K562 (cell line): Measurements from ENCODE around the gene GRIN2A. TPM values are rescaled to one million over a fixed set of nuclear protein-coding genes. Genes with fewer than 3 reads are reported as not detected.

Source experiments
- ATAC-seq: fragments of 200-7000 bp; cut with Tn5 transposase; 3 replicates; pipeline ENCODE4 v1.9.1; 2020; ENCODE audit warnings: moderate library complexity
- BruUV-seq: library from RNA; stranded (reverse); fragments of 400-500 nt; replicated peaks from 2 replicates; lab custom pipeline; 2021; lab: Mats Ljungman, UMichigan
- CTCF ChIA-PET: fragments of 300-600 bp; formaldehyde crosslinking; extraction: SDS; loops from one replicate; lab custom pipeline; 2021; ENCODE audit warnings: low intra/inter-chr PET ratio; lab: Yijun Ruan, JAX
- POLR2A ChIA-PET: fragments of 300-600, 350-650 bp; sonication (Branson Sonifier 250); formaldehyde crosslinking; extraction: SDS; loops from one replicate; lab custom pipeline; 2021; ENCODE audit warnings: antibody characterized with exemption, inconsistent platforms; lab: Yijun Ruan, JAX
- DNase-seq, 4 experiments: peaks; one replicate each; pipeline versions ENCODE4 v3.0.0 to v3.0.0-alpha.2; 2011 to 2018; ENCODE audit warnings: low spot score in 3 of 4, mixed read lengths in 3 of 4; ENCODE audit errors: extremely low read depth in 1 of 4
- FAIRE-seq: peaks from 2 replicates; lab custom pipeline; 2011; peaks lifted over from hg19 to GRCh38; lab: Jason Lieb, UNC
- H2AFZ ChIP-seq: 2 replicates; pipeline ENCODE4 v1.6.0; 2011; ENCODE audit warnings: low read depth, low read length, control low read depth, inconsistent platforms
- H3K27ac ChIP-seq: fragments of 200-600 bp; 3 replicates; pipeline ENCODE4 v1.8.0; 2011; ENCODE audit warnings: low read depth, mild to moderate bottlenecking, control low read depth, inconsistent platforms, low read length, moderate library complexity, mixed read lengths; ENCODE audit errors: extremely low read depth
- H3K27me3 ChIP-seq, 2 experiments: fragments of 300-600 bp in 1 of 2; 2 replicates in 1 of 2; 3 replicates in 1 of 2; pipeline versions ENCODE4 v1.6.0 to v1.8.0; 2011; ENCODE audit warnings: inconsistent platforms in 2 of 2, low read length in 2 of 2, mild to moderate bottlenecking in 1 of 2, mixed read lengths in 1 of 2, moderate library complexity in 1 of 2; ENCODE audit not compliant: control insufficient read depth in 2 of 2, insufficient read depth in 2 of 2
- H3K36me3 ChIP-seq: fragments of 300-600 bp; 3 replicates; pipeline ENCODE4 v1.8.0; 2011; ENCODE audit warnings: mild to moderate bottlenecking, low read length, inconsistent platforms; ENCODE audit not compliant: control insufficient read depth, insufficient read depth
- H3K4me1 ChIP-seq, 2 experiments: fragments of 200-600 bp in 1 of 2; replicated peaks in 1 of 2; 2 replicates in 1 of 2; 3 replicates in 1 of 2; pipeline versions ENCODE4 v1.5.1 to v1.8.0; 2011; ENCODE audit warnings: inconsistent platforms in 2 of 2, low read length in 2 of 2, mild to moderate bottlenecking in 1 of 2, mixed read lengths in 1 of 2, moderate library complexity in 1 of 2; ENCODE audit not compliant: control insufficient read depth in 2 of 2, insufficient read depth in 2 of 2
- H3K4me2 ChIP-seq: 2 replicates; pipeline ENCODE4 v1.6.1; 2011; ENCODE audit warnings: low read length, control low read depth, inconsistent platforms, mixed read lengths; ENCODE audit not compliant: insufficient read depth
- H3K4me3 ChIP-seq: fragments of 200-600 bp; sonication (generic), shearing (Covaris generic); 2 replicates; pipeline ENCODE4 v1.5.1; 2016; ENCODE audit warnings: control low read depth, inconsistent platforms
- H3K79me2 ChIP-seq: fragments of 200-600 bp; 3 replicates; pipeline ENCODE4 v1.8.0; 2011; ENCODE audit warnings: low read length, inconsistent platforms; ENCODE audit not compliant: control insufficient read depth, insufficient read depth
- H3K9ac ChIP-seq, 2 experiments: 2 replicates each; pipeline versions ENCODE4 v1.6.0 to v1.6.1; 2011; ENCODE audit warnings: low read depth in 2 of 2, low read length in 2 of 2, control low read depth in 1 of 2, inconsistent platforms in 1 of 2, mild to moderate bottlenecking in 1 of 2, mixed read lengths in 1 of 2; ENCODE audit not compliant: insufficient read depth in 1 of 2
- H3K9me1 ChIP-seq: one replicate; pipeline ENCODE4 v1.6.0; 2011; ENCODE audit warnings: inconsistent platforms, mild to moderate bottlenecking, low read length, moderate library complexity; ENCODE audit not compliant: control insufficient read depth, insufficient read depth
- H3K9me3 ChIP-seq: replicated peaks from 2 replicates; pipeline ENCODE4 v1.5.1; 2011; ENCODE audit warnings: low read depth, low read length, inconsistent platforms; ENCODE audit not compliant: control insufficient read depth, insufficient read depth
- H4K20me1 ChIP-seq: replicated peaks from 2 replicates; pipeline ENCODE4 v1.6.1; 2011; ENCODE audit warnings: low read length, inconsistent platforms, mixed read lengths; ENCODE audit not compliant: control insufficient read depth, insufficient read depth
- CBX1 ChIP-seq: sonication (generic); IDR thresholded peaks from 2 replicates; pipeline ENCODE4 v1.6.1; 2016; ENCODE audit warnings: antibody characterized with exemption, low read depth, mild to moderate bottlenecking
- LARP7 ChIP-seq: fragments of 450-650 bp; IDR thresholded peaks from 2 replicates; pipeline ENCODE4 v1.6.1; 2016
- MTA3 ChIP-seq: fragments of 450-650 bp; formaldehyde crosslinking; IDR thresholded peaks from 2 replicates; pipeline ENCODE4 v1.6.1; 2017; ENCODE audit warnings: mild to moderate bottlenecking, borderline replicate concordance
- ZNF253 ChIP-seq: fragments of 250-450 bp; sonication (Bioruptor Pico); conservative IDR thresholded peaks from 2 replicates; pipeline ENCODE4 v1.6.1; 2021; ENCODE audit warnings: mild to moderate bottlenecking
- ZNF77 ChIP-seq: fragments of 250-450 bp; sonication (Bioruptor Pico); IDR thresholded peaks from 2 replicates; pipeline ENCODE4 v1.5.0; 2020
- WGBS: fragments of 100-300 bp; shearing (Covaris generic); methylation state at CpG from one replicate; pipeline ENCODE4 v1.1.6; 2016; ENCODE audit warnings: low coverage, mixed read lengths; ENCODE audit not compliant: insufficient coverage; ENCODE audit errors: missing lambda C conversion rate; 5-methylcytosine and 5-hydroxymethylcytosine counted together
- in situ Hi-C: fragments of 300-500 bp; cut with MboI; formaldehyde crosslinking; loops from 4 replicates; pipeline ENCODE4 v1.15.0; 2018; ENCODE audit warnings: inconsistent platforms, mixed read lengths
- intact Hi-C: fragments of 100-400 bp; cut with micrococcal nuclease; formaldehyde crosslinking; loops from 2 replicates; pipeline ENCODE4 v1.14.2; 2022
- polyA plus RNA-seq, 8 experiments: library from polyadenylated mRNA; depleted of rRNA in 4 of 8; stranded (reverse) in 5 of 8; unstranded in 3 of 8; fragments of >200 nt; fragmentation: Nextera tagmentation in 2 of 8; fragmentation: Illumina TruSeq in 1 of 8; extraction: Ambion mirVana in 2 of 8; extraction: Trizol in 1 of 8; gene quantifications; 2 replicates each; pipeline versions ENCODE4 v1.2.1 to v1.2.3, GENCODE V29; 2011 to 2014; ENCODE audit warnings: inconsistent platforms in 1 of 8, missing spikeins in 1 of 8
- total RNA-seq, 7 experiments: library from RNA; depleted of rRNA in 6 of 7; stranded (reverse); fragments of >200 nt in 6 of 7; fragmentation: Illumina TruSeq in 2 of 7; extraction: Trizol in 2 of 7; gene quantifications; 2 replicates each; pipeline versions ENCODE4 v1.2.1 to v1.2.3, GENCODE V29; 2011 to 2021; ENCODE audit warnings: low replicate concordance in 1 of 7
- TF ChIP-seq, protein P1 (sequence below), 3 experiments: fragments of 200-800 bp in 1 of 3; fragments of 250-450 bp in 1 of 3; fragments of 450-650 bp in 1 of 3; sonication (Bioruptor Pico) in 1 of 3; sonication (Bioruptor generic) in 1 of 3; formaldehyde crosslinking in 1 of 3; IDR thresholded peaks; 2 replicates each; pipeline versions ENCODE4 v1.6.1 to v1.8.0; 2016 to 2022; ENCODE audit warnings: mild to moderate bottlenecking in 2 of 3, missing genetic modification characterization in 2 of 3, missing compliant biosample characterization in 1 of 3, moderate library complexity in 1 of 3
- TF ChIP-seq, protein P2 (sequence below): sonication (generic); formaldehyde crosslinking; IDR thresholded peaks from 2 replicates; pipeline ENCODE4 v1.8.0; 2023; ENCODE audit warnings: mild to moderate bottlenecking, missing genetic modification reagents
- TF ChIP-seq, protein P3 (sequence below): sonication (generic); formaldehyde crosslinking; IDR thresholded peaks from 2 replicates; pipeline ENCODE4 v1.8.1; 2023; ENCODE audit warnings: missing genetic modification reagents, mild to moderate bottlenecking, borderline replicate concordance
- TF ChIP-seq, protein P4 (sequence below), 2 experiments: fragments of 450-650 bp; IDR thresholded peaks; 2 replicates each; pipeline ENCODE4 v1.6.1; 2016

Gene GRIN2A
- total and polyA plus RNA-seq, 9 of the 15 experiments (the other 6 are each of a cell fraction or from before 2014, with no cell fraction given): not detected

DNA sequence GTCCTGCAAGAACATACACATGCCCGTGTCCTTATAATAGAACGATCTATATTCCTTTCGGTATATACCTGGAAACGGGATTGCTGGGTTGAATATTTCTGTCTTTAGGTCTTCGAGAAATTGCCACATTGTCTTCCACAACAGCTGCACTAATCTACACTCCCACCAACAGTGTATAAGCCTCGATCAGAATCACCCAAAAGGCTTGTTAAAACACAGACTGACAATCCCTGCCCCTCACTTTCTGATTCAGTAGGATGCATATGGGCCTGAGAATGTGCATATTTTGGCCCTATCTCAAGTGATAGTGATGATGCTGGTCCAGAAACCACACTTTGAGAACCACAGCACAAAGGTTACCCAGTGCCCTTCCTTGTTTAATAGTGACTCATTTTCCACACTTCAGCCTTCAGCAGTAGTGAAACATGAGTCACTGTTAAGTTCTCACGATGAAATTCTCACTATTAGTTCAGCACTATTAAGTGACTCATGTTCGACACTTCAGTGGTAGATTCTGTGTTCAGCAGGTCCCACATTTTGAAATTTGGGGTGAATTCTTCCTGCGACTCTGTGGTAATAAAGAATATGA lies 215.6 kb downstream of the GRIN2A start (continued):
- TF ChIP-seq, protein P1, sequence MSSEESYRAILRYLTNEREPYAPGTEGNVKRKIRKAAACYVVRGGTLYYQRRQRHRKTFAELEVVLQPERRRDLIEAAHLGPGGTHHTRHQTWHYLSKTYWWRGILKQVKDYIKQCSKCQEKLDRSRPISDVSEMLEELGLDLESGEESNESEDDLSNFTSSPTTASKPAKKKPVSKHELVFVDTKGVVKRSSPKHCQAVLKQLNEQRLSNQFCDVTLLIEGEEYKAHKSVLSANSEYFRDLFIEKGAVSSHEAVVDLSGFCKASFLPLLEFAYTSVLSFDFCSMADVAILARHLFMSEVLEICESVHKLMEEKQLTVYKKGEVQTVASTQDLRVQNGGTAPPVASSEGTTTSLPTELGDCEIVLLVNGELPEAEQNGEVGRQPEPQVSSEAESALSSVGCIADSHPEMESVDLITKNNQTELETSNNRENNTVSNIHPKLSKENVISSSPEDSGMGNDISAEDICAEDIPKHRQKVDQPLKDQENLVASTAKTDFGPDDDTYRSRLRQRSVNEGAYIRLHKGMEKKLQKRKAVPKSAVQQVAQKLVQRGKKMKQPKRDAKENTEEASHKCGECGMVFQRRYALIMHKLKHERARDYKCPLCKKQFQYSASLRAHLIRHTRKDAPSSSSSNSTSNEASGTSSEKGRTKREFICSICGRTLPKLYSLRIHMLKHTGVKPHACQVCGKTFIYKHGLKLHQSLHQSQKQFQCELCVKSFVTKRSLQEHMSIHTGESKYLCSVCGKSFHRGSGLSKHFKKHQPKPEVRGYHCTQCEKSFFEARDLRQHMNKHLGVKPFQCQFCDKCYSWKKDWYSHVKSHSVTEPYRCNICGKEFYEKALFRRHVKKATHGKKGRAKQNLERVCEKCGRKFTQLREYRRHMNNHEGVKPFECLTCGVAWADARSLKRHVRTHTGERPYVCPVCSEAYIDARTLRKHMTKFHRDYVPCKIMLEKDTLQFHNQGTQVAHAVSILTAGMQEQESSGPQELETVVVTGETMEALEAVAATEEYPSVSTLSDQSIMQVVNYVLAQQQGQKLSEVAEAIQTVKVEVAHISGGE (CRISPR knock-in tag; IDR thresholded peaks at IDR 0.05): no peak
- TF ChIP-seq, protein P2, sequence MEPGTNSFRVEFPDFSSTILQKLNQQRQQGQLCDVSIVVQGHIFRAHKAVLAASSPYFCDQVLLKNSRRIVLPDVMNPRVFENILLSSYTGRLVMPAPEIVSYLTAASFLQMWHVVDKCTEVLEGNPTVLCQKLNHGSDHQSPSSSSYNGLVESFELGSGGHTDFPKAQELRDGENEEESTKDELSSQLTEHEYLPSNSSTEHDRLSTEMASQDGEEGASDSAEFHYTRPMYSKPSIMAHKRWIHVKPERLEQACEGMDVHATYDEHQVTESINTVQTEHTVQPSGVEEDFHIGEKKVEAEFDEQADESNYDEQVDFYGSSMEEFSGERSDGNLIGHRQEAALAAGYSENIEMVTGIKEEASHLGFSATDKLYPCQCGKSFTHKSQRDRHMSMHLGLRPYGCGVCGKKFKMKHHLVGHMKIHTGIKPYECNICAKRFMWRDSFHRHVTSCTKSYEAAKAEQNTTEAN (CRISPR knock-in tag): no peak

DNA sequence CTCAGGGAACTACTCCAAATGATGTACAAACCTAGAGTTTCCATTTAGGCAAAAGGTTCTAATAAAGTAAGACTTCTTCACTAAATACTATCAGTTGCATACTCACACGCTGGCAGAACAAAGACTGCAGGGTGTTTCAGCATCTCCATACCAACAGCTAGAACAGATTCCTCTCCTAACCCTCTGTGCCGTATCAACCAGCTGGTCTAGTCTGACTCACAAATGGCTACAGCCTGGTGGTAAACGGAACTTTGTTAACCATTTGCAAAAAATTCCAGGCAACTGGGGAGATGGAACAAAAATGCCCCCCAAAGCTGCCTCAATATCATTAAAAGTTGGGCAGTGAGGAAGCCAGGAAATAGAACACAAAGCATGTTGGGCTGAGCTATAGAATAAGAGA lies 217.1 kb downstream of the GRIN2A start:
- H3K79me2 ChIP-seq: no peaks in the 10 kb centered on the region
- no peak overlapping the region for H3K9ac ChIP-seq
- no peak overlapping the region for H3K4me2 ChIP-seq
- H3K9me1 ChIP-seq: no peaks in the 10 kb centered on the region
- no peaks in the 10 kb centered on the region for H3K36me3 ChIP-seq
- H3K27ac ChIP-seq: no peak overlapping the region
- WGBS: 0% methylated on average over 3 of the region's 3 CpGs
- BruUV-seq: no TSS peak
- DNase-seq: no peak
- ChIA-PET CTCF (no interaction called here), POLR2A (no interaction called here)
- H3K27me3 ChIP-seq: no peaks in the 10 kb centered on the region; a peak in 2 of 5 replicates
- no peaks in the 10 kb centered on the region for H3K4me1 ChIP-seq
- no peaks in the 10 kb centered on the region for H3K9me3 ChIP-seq
- H2AFZ ChIP-seq: no peak overlapping the region
- FAIRE-seq: no peak
- intact Hi-C loops: no loop called here
- no peak overlapping the region for H3K4me3 ChIP-seq
- ATAC-seq: no peak
- in situ Hi-C loops: no loop called here
- H4K20me1 ChIP-seq: no peaks in the 10 kb centered on the region
- TF ChIP-seq LARP7: no peak
- no peak for TF ChIP-seq MTA3
- TF ChIP-seq ZNF253 (CRISPR knock-in tag): no peak
- TF ChIP-seq, protein P3, sequence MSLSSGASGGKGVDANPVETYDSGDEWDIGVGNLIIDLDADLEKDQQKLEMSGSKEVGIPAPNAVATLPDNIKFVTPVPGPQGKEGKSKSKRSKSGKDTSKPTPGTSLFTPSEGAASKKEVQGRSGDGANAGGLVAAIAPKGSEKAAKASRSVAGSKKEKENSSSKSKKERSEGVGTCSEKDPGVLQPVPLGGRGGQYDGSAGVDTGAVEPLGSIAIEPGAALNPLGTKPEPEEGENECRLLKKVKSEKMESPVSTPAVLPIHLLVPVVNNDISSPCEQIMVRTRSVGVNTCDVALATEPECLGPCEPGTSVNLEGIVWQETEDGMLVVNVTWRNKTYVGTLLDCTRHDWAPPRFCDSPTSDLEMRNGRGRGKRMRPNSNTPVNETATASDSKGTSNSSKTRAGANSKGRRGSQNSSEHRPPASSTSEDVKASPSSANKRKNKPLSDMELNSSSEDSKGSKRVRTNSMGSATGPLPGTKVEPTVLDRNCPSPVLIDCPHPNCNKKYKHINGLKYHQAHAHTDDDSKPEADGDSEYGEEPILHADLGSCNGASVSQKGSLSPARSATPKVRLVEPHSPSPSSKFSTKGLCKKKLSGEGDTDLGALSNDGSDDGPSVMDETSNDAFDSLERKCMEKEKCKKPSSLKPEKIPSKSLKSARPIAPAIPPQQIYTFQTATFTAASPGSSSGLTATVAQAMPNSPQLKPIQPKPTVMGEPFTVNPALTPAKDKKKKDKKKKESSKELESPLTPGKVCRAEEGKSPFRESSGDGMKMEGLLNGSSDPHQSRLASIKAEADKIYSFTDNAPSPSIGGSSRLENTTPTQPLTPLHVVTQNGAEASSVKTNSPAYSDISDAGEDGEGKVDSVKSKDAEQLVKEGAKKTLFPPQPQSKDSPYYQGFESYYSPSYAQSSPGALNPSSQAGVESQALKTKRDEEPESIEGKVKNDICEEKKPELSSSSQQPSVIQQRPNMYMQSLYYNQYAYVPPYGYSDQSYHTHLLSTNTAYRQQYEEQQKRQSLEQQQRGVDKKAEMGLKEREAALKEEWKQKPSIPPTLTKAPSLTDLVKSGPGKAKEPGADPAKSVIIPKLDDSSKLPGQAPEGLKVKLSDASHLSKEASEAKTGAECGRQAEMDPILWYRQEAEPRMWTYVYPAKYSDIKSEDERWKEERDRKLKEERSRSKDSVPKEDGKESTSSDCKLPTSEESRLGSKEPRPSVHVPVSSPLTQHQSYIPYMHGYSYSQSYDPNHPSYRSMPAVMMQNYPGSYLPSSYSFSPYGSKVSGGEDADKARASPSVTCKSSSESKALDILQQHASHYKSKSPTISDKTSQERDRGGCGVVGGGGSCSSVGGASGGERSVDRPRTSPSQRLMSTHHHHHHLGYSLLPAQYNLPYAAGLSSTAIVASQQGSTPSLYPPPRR (CRISPR knock-in tag): no peak
- no peak for TF ChIP-seq ZNF77 (CRISPR knock-in tag)
- TF ChIP-seq CBX1: no peak
- TF ChIP-seq, protein P4, sequence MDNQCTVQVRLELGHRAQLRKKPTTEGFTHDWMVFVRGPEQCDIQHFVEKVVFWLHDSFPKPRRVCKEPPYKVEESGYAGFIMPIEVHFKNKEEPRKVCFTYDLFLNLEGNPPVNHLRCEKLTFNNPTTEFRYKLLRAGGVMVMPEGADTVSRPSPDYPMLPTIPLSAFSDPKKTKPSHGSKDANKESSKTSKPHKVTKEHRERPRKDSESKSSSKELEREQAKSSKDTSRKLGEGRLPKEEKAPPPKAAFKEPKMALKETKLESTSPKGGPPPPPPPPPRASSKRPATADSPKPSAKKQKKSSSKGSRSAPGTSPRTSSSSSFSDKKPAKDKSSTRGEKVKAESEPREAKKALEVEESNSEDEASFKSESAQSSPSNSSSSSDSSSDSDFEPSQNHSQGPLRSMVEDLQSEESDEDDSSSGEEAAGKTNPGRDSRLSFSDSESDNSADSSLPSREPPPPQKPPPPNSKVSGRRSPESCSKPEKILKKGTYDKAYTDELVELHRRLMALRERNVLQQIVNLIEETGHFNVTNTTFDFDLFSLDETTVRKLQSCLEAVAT (IDR thresholded peaks at IDR 0.05): no peak
